Left ventricle myocardium superior (tissue), 1 donor: ENCODE results near the gene FOXK1. TPM values are rescaled to one million over a fixed set of nuclear protein-coding genes. Genes with fewer than 3 reads are reported as not detected.
"Not testable (repeated sequence)": the region's sequence is repeated elsewhere in the genome, so short reads cannot be mapped to it uniquely, and the experiment has no call there.

Source experiments
- ATAC-seq: fragments of 200-7000 bp; cut with Tn5 transposase; one replicate; pipeline ENCODE4 v1.9.1; 2020; ENCODE audit warnings: mild to moderate bottlenecking, moderate library complexity
- DNase-seq: peaks from one replicate; pipeline ENCODE4 v3.0.0-alpha.2; 2020
- intact Hi-C: fragments of 100-400 bp; cut with micrococcal nuclease; formaldehyde crosslinking; loops from one replicate; pipeline ENCODE4 v1.11.0; 2022
- total RNA-seq: library from RNA; stranded (reverse); fragmentation: NEBNext Ultra II Directional; extraction: Animal tissue kit (Norgen Biotek cat#: 25700); gene quantifications from one replicate; pipeline ENCODE4 v1.2.1, GENCODE V29; 2021
- donor health status: DM: no; HTN: yes; CAD: no; lungs with severe emphysema.

Gene FOXK1
- total RNA-seq, 1 donor from 2014 or later: 17.7 TPM

DNA sequence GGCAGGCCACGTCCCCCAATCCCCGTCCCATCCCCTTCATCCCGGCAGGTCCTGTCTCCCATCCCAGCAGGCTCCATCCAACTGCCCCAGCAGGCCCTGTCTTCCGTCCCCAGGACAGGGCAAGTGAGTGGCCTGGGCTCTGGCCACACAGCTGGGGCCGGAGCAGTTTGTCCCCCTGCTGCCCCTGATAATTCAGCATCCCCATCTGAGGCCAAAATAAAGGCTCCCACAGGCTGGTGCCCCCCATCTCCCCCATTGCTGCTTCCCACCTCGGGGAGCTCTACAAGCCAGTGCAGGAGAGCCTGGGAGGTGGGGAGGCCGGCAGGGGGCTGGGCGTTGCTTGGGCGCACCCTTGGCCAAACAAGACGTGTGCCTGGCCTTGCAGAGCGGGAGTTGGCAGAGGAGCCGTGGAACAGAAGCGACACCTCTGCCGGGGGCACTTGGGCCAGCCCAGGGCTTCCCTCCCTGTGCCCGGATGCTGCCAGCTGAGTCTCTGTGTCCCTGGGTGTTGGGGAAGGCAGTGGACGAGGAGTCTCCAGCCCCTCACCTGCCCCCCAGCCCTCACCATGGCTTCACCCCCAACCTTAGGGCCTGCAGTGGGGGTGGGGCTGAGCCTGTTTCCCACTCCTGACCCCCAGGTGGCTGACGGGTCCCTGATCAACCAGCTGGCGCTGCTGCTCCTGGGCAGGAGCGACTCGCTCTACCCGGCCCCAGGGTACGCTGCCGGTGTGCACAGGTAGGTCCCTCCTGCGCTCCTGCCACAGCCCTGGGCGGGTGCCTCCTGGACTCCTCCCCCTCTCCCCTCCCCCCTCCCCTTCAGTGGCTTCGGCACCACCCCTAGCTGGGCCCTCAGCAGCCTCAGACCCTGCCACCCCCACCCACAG, 107.3 kb downstream of the FOXK1 start:
- ATAC-seq (no peak), DNase-seq (no peak)
- intact Hi-C loops: no loop called here

DNA sequence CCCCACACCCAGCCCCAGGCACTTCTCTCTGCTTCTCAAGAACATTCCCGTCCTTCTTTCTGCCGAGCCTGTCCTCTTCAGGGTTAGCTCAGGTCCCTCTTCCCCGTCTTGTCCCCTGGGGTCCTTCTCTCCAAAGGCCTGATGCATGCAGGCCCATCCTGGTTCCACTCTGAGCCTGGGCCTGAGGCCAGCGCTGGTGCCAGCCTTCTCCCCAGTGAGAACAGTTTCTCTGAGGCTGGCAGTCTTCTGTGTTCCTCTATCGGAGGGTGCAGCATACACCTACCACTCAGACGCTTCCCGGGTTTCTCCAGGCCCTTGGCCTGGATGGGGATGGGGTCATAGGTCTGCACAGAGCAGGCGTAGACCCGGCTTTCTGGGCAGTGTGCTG, 108.0 kb downstream of the FOXK1 start:
- intact Hi-C loops: no loop called here
- ATAC-seq (no peak), DNase-seq (no peak)

DNA sequence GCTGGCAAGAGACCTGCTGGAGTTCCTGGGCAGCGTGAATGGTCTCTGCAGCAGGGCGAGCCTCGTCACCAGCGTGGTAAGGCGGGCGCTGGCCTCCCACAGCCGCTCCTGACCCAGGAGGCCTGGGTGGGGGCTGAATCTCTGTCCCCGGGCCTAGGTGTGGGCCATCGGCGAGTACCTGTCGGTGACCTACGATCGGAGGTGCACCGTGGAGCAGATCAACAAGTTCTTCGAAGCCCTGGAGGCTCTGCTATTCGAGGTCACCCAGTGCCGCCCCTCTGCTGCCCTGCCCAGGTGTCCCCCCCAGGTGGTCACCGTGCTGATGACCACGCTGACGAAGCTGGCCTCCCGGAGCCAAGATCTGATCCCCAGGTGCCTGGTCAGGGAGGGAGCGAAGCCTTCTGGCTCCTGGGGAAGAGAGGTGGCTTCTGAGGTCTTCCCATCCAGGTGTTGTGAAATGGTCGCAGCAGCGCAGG, 108.5 kb downstream of the FOXK1 start:
- intact Hi-C loops: no loop called here
- ATAC-seq: no peak
- DNase-seq: no peak

DNA sequence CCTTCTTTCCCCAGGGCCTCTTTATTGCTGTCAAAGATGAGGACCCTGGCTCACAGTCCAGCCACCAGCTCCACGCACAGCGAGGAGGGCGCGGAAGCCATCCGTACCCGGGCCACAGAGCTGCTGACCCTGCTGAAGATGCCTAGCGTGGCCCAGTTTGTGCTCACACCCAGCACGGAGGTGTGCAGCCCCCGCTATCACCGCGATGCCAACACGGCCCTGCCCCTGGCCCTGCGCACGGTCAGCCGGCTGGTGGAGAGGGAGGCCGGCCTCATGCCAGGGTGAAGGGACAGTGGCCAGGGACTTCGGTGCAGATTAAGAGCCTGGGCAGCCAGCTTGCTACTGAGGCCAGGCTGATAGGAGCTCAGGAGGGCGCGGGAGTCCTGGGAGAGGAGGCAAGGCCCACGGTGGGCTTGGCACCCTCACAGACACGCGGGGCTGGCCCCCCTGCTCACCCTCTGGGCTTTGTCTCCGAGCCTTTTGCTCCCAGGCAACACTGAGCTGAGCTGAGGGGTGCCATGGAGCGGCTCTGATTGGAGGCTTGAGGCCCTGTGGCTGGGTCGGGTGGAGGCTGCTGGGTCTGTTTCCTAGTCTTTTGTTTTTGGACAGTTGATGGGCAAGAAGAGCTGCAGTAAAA, 109.1 kb downstream of the FOXK1 start:
- peak; percentile 31 for DNase-seq
- intact Hi-C loops: no loop called here
- ATAC-seq: no peak

DNA sequence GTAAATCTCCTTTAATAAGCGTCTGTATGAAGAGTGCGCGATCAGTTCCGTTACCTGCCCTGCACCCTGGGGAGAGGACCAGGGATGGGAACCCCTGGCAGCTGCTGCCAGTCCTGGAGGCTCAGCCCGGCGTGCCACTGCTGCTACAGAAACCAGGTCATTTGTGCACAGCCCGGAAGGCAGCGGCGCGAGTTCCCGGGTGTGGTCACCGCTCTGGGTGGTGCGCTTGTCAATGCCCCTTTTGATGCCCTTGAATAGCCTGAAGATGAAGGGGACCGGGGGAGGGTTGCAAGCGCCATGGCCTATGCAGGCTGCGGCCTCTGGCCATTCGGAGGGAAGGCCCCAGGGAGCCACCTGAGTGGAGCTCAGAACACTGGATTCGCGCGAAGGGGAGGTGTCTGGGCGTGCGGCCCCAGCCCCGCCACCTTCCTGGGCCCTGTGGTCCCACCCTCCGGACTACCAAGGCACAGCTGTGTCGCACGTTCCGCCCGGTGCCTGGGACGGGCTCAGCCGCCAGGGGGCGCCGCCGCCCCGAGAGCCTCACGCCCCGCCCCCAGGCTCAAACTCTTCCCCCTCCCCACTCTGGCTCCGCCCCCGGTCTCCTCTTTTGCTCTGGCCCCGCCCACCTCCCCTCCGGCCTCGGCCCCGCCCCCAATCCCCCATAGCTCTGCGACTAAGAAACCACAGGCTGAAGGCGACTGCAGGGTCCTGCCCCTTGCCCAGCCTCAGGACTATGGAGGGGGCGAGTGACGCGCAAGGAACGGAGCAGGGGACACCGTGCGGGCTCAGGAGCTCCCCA, 109.8 kb downstream of the FOXK1 start:
- peak; percentile 81 for ATAC-seq
- intact Hi-C loops: no loop called here
- DNase-seq: peak; percentile 87

DNA sequence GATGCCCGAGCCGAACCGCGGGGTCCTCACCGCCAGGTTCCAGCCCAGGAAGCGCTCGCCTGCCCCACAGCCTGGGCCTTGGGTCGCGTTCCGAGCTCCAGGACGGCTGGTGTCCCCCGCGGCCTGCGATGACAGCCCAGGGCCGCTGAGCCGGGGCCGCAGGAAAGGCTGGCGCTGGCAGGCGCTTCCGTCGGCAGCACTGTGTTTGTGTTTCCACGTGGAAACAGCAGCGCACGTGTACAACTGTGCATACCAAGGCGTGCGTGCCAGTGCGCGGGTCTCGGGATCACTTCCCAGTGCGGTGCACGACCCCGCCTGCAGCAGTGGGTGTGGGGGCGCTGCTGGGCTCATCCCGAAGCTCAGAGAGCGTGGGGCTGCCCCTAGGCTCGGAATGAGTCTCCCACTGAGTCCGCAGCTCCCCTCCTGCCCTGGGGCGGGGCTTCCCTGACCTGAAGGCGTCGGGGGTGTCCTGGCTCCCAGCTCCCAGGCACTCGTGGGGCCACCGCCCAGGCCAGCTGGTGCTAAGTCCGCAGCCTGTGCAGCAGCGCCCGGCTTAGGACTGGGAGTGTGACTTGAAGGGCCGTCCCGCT, 110.5 kb downstream of the FOXK1 start:
- ATAC-seq (peak; percentile 41), DNase-seq (peak; percentile 47)
- intact Hi-C loops: no loop called here

DNA sequence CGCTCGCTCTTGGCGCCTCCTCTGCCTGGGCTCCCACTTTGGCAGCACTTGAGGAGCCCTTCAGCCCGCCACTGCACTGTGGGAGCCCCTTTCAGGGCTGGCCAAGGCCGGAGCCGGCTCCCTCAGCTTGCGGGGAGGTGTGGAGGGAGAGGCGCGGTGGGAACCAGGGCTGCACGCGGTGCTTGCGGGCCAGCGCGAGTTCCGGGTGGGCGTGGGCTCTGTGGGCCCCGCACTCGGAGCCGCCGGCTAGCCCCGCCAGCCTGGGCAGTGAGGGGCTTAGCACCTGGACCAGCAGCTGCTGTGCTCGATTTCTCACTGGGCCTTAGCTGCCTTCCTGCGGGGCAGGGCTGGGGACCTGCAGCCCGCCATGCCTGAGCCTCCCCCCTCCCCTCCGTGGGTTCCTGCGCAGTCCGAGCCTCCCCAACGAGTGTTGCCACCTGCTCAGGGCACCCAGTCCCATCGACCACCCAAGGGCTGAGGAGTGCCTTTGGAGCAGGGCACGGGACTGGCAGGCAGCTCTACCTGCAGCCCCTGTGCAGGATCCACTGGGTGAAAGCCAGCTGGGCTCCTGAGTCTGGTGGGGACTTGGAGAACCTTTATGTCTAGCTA, 111.4 kb downstream of the FOXK1 start:
- DNase-seq: peak; percentile 28
- intact Hi-C loops, ATAC-seq: not testable (repeated sequence)

DNA sequence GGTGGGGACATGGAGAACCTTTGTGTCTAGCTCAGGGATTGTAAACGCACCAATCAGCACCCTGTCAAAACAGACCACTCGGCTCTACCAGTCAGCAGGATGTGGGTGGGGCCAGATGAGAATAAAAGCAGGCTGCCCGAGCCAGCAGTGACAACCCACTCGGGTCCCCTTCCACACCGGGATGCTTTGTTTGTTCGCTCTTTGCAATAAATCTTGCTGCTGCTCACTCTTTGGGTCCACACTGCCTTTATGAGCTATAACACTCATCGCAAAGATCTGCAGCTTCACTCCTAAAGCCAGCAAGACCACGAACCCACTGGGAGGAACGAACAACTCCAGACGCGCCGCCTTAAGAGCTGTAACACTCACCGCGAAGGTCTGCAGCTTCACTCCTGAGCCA, 112.1 kb downstream of the FOXK1 start:
- intact Hi-C loops, ATAC-seq, DNase-seq: not testable (repeated sequence)

DNA sequence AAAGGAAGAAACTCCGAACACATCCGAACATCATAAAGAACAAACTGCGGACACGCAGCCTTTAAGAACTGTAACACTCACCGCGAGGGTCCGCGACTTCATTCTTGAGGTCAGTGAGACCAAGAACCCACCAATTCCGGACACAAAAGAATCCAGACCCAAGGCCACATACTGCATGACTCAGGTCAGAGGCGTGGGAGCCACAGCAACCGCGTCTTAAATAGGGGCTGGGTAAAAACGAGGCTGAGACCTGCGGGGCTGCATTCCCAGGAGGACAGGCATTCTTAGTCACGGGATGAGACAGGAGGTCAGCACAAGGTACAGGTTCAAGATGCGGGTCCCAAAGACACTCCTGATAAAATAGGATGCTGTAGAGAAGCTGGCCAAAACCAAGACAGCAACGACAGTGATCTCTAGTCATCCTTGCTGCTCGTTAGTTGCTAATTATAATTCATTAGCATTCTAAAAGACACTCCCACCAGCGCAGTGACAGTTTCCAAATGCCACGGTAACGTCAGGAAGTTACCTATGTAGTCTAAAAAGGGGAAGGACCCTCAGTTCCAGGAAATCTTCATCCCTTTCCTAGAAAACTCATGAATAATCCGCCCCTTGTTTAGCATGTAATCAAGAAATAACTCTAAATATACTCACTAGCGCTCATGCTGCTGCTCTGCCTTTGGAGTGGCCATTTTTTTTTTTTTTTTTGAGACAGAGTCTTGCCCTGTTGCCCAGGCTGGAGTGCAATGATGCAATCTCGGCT, 112.7 kb downstream of the FOXK1 start:
- ATAC-seq (no peak), DNase-seq (peak; percentile 28)
- intact Hi-C loops: no loop called here

DNA sequence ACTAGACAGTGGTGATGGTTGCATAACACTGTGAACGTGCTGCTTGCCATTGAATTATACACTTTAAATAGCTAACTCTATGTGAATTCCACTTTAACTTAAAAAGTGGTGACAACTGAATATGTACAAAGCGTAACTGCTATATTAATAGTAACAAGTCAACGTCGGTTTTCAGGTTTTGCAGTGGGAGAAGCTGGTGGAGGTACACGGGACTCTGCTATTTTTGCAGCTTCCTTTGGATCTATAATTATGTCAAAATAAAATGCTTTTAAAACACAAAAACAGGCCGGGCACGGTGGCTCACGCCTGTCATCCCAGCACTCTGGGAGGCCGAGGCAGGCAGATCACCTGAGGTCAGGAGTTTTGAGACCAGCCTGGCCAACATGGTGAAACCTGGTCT, 114.4 kb downstream of the FOXK1 start:
- intact Hi-C loops: no loop called here
- ATAC-seq (no peak), DNase-seq (peak; percentile 21)

DNA sequence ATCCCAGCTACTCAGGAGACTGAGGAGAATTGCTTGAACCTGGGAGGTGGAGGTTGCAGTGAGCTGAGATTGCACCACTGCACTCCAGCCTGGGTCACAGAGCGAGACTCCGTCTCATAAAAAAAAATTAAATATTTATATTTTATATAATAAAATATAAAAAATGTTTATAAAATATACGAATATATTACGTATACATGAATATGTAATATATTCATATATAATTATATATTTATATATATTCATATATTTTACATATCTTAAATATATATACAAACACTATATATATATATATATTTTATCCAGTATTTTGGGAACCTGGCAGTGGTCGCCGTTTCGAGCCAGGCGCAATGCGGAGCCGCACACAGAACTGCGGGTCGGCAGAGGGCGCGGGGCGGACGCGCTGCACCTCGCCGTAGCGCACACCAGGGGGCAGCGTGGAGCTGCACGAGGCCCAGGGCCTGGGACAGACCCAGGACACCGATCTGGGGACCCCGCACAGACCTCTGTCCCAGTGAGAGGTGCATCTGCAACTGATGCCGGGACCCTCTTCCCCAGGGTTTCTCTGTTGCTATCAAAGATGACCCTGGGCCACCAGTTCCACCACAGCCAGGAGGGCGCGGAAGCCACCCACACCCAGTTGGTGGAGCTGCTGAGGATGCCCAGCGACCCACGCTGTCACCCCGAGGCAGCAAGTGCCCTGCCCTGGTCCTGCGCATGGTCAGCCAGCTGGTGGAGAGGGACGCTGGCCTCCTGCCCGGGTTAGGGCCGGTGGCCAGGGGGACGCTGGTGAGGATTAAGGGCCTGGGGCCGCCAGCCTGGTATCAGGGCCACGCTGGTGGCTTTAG, 116.0 kb downstream of the FOXK1 start:
- intact Hi-C loops: no loop called here
- ATAC-seq (peak; percentile 65), DNase-seq (peak; percentile 78)

DNA sequence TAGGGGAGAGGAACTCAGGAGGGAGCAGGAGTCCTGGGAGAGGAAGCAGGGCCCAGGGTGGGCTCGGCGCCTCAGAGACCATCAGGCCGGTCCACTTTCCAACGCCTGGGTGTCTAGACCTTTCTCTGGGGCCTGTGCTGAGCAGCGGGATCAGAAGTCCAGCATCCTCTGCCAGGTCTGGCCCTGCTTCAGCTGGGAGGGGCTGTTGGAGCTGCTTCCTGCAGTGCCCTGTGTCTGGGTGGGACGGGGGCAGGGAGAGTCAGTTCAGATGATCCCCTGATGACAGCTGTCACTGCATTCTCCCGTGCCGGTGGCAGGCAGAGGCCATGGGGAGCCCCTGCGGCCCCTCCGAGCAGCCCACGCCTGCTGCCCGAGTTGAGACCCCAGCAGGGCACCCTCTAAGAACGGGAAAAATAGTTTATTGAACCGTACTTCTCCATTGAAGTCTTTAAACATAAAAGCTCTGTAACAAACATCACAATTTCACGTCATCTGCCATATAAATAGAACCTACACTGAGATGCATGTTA, 116.7 kb downstream of the FOXK1 start:
- DNase-seq: no peak

DNA sequence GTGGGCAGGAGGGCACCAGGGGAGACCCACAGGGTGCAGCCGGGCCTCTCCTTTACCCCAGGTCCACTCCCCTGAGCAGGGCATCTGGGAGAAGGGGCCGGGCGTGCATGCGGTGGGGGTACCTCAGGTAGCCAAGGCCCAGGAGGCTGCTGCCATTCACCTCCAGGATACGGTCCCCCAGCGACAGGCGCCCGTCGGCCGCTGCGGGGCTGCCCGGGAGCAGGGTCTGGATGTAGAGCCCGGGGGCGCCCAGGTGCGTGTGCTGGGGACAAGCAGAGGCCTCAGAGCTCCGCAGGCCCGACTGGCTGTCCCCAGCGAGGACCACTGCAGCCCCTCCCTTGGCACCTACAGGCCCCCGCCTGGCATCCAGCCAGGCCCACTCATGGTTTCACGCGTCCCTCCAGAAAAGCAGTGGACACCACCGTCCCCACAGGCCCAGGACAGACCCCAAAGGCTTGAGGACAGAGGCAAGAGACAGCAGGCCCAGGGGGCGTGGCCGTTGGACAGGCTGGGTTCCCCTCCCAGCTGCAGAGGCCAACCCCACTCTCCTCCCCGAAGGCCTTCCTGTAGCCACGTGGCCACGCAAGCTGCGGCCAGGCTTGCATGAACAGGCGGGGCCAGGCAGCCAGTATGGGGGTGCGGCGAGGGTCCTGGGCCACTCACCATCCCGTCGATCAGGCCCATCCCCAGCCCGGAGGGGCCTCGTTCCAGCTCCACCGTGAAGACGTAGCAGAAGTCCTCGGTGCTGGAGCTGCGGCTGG, 117.6 kb downstream of the FOXK1 start:
- ATAC-seq (peak; percentile 75), DNase-seq (peak; percentile 84)
- intact Hi-C loops: no loop called here

More for the DNA sequence above, 116.7 kb downstream of the FOXK1 start:
- peak; percentile 21 for ATAC-seq
- intact Hi-C loops: no loop called here

DNA sequence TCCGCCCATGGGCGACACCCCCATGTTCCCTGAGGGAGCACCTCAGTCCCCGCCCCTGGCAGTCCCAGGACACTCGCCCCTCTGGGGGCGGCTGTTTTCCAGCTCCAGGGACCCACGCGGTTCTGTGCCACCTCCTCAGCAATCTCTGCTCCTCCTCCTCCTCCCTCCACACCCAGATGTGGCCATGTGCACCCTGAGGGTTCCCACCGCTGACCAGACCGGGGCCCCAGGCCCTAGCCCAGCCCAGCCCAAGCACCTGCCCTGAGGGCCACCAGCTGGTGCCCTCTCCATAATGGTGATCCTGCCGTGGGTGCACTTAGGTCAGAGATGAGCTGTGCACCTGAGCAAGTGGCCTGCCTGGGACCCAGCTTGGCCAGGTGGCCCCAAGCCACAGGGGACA, 118.4 kb downstream of the FOXK1 start:
- ATAC-seq (no peak), DNase-seq (no peak)

DNA sequence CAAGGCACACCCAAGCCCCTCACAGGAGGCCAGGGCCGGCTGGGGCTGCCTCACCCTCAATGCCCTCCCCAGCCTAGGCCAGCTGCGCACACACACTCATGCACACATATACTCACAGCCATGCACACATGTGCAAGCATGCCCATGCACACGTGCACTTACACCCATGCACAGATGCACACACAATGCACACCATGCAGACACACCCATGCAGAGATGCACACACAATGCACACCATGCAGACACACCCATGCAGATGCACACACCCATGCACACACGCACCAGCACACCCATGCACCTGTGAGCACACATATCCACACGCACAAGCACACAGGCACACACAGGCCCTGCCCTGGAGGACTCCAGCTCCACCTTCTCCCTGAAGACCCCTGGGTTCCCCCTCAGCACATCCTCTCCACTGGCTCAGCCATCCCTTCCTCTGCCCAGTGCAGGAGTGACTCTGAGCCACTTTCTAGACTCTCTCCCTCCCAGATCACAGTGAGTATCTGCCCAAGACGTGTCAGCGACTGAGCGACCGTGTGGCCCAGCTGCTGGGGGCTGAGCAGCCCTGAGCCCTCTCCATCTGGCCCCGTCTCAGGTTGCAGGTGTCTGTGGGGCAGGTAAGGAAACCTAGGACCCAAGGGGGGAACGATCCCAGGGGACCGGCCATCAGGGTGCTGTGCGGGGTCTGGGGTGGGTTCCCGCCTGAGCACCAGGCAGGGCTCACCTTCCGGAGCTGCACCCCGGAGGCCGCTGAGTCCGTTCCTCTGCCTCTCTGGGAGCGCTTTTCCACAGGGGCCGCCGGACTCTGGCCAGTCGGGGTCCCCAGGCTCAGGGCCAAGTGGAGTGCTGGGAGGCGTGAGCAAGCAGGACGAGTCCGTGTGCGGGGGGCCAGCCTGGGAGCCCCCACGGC, 119.1 kb downstream of the FOXK1 start:
- intact Hi-C loops: no loop called here
- ATAC-seq (no peak), DNase-seq (no peak)

More for the DNA sequence above, 118.4 kb downstream of the FOXK1 start:
- intact Hi-C loops: no loop called here
